WTC11 (cell line): ENCODE results near the gene TFCP2. TPM values are rescaled to one million over a fixed set of nuclear protein-coding genes. Genes with fewer than 3 reads are reported as not detected.

Experiments
- ATAC-seq: fragments of 200-7000 bp; cut with Tn5 transposase; 2 replicates; pipeline ENCODE4 v1.10.0; 2021; ENCODE audit warnings: mild to moderate bottlenecking, moderate library complexity
- CTCF ChIA-PET: fragments of 300-600 bp; sonication (Branson Sonifier 250); formaldehyde crosslinking; loops from one replicate; lab custom pipeline; 2021; ENCODE audit warnings: antibody characterized with exemption; lab: Charles Lee
- POLR2A ChIA-PET: fragments of 350-600 bp; sonication (Branson Sonifier 250); formaldehyde crosslinking; loops from one replicate; lab custom pipeline; 2021; ENCODE audit warnings: antibody characterized with exemption; lab: Charles Lee
- DNase-seq: peaks from one replicate; pipeline ENCODE4 v3.0.0; 2021; ENCODE audit warnings: low spot score
- H3K27ac Mint-ChIP-seq: 2 replicates; pipeline ENCODE4 v1.8.0; 2021; ENCODE audit warnings: mixed read lengths
- H3K27me3 Mint-ChIP-seq: 2 replicates; pipeline ENCODE4 v1.8.0; 2021; ENCODE audit warnings: low read depth, mild to moderate bottlenecking, moderate library complexity, mixed read lengths
- H3K36me3 Mint-ChIP-seq: 2 replicates; pipeline ENCODE4 v1.8.0; 2021; ENCODE audit warnings: mixed read lengths
- H3K4me1 Mint-ChIP-seq: 2 replicates; pipeline ENCODE4 v1.8.0; 2022; ENCODE audit warnings: mixed read lengths
- H3K4me3 Mint-ChIP-seq: 2 replicates; pipeline ENCODE4 v1.8.0; 2021; ENCODE audit warnings: mild to moderate bottlenecking, moderate library complexity, mixed read lengths
- H3K9me3 Mint-ChIP-seq: 2 replicates; pipeline ENCODE4 v1.8.0; 2021; ENCODE audit warnings: mixed read lengths
- ARID4B ChIP-seq: sonication (generic); formaldehyde crosslinking; IDR thresholded peaks from 2 replicates; pipeline ENCODE4 v1.8.0; 2023; ENCODE audit warnings: missing genetic modification reagents, mild to moderate bottlenecking, borderline replicate concordance
- ATF3 ChIP-seq: sonication (generic); formaldehyde crosslinking; conservative IDR thresholded peaks from 2 replicates; pipeline ENCODE4 v1.8.1; 2022; ENCODE audit warnings: mild to moderate bottlenecking, missing genetic modification reagents
- ATF6 ChIP-seq: sonication (generic); formaldehyde crosslinking; IDR thresholded peaks from 2 replicates; pipeline ENCODE4 v1.8.1; 2023; ENCODE audit warnings: mild to moderate bottlenecking, missing genetic modification reagents
- CDX4 ChIP-seq: fragments of 250-450 bp; sonication (Bioruptor Pico); IDR thresholded peaks from 2 replicates; pipeline ENCODE4 v1.9.0; 2021; ENCODE audit warnings: moderate library complexity, mild to moderate bottlenecking, inconsistent platforms, borderline replicate concordance
- CREM ChIP-seq: sonication (generic); formaldehyde crosslinking; IDR thresholded peaks from 2 replicates; pipeline ENCODE4 v1.8.1; 2022; ENCODE audit warnings: mild to moderate bottlenecking, missing genetic modification reagents, moderate library complexity
- IRF1 ChIP-seq: sonication (generic); formaldehyde crosslinking; IDR thresholded peaks from 2 replicates; pipeline ENCODE4 v1.8.0; 2023; ENCODE audit warnings: missing genetic modification reagents
- MLX ChIP-seq: sonication (generic); formaldehyde crosslinking; IDR thresholded peaks from 2 replicates; pipeline ENCODE4 v1.8.1; 2023; ENCODE audit warnings: mild to moderate bottlenecking, missing genetic modification reagents, moderate library complexity
- NFE2L1 ChIP-seq: sonication (generic); formaldehyde crosslinking; IDR thresholded peaks from 2 replicates; pipeline ENCODE4 v1.8.1; 2023; ENCODE audit warnings: missing genetic modification reagents
- NFYB ChIP-seq: sonication (generic); formaldehyde crosslinking; conservative IDR thresholded peaks from 2 replicates; pipeline ENCODE4 v1.8.0; 2022; ENCODE audit warnings: low read depth, missing genetic modification reagents
- NR1H2 ChIP-seq: sonication (generic); formaldehyde crosslinking; IDR thresholded peaks from 2 replicates; pipeline ENCODE4 v1.9.0; 2021; ENCODE audit warnings: mild to moderate bottlenecking, moderate library complexity, missing genetic modification reagents
- PRRX2 ChIP-seq: fragments of 250-450 bp; sonication (Bioruptor Pico); IDR thresholded peaks from 2 replicates; pipeline ENCODE4 v1.8.0; 2021; ENCODE audit warnings: mild to moderate bottlenecking
- TEAD1 ChIP-seq: sonication (generic); formaldehyde crosslinking; IDR thresholded peaks from 2 replicates; pipeline ENCODE4 v1.8.0; 2022; ENCODE audit warnings: mild to moderate bottlenecking, missing genetic modification reagents
- ZMAT4 ChIP-seq: fragments of 250-450 bp; sonication (Bioruptor Pico); IDR thresholded peaks from 2 replicates; pipeline ENCODE4 v1.9.0; 2021; ENCODE audit warnings: mild to moderate bottlenecking
- ZNF396 ChIP-seq: fragments of 250-450 bp; sonication (Bioruptor Pico); IDR thresholded peaks from 2 replicates; pipeline ENCODE4 v1.8.0; 2021; ENCODE audit warnings: mild to moderate bottlenecking, moderate library complexity, borderline replicate concordance
- ZNF425 ChIP-seq: fragments of 250-450 bp; sonication (Bioruptor Pico); conservative IDR thresholded peaks from 2 replicates; pipeline ENCODE4 v1.9.0; 2021; ENCODE audit warnings: mild to moderate bottlenecking
- total RNA-seq: library from RNA; stranded (reverse); gene quantifications from 3 replicates; pipeline ENCODE4 v1.2.3, GENCODE V29; 2021

Gene TFCP2
- total RNA-seq, 1 experiment from 2014 or later = 35.4 TPM

- TF ChIP-seq ARID4B (CRISPR knock-in tag) = no peak
- no peak for TF ChIP-seq ZNF396 (CRISPR knock-in tag)
Measured at GRCh38 chr12:51205350-51205749, 32.4 kb upstream of the TFCP2 start (continued).

GRCh38 chr12:51202718-51203117, 29.8 kb upstream of the TFCP2 start:
- H3K9me3 Mint-ChIP-seq = no peaks in the 10 kb centered on the region
- no peak overlapping the region for H3K4me3 Mint-ChIP-seq
- no peaks in the 10 kb centered on the region for H3K27me3 Mint-ChIP-seq
- TF ChIP-seq TEAD1 = no peak
- TF ChIP-seq ATF3 = no peak
- TF ChIP-seq ATF6 = no peak
- TF ChIP-seq CDX4 (CRISPR knock-in tag) = no peak
- no peak for TF ChIP-seq NFYB (CRISPR knock-in tag)
- TF ChIP-seq NFE2L1 (CRISPR knock-in tag) = no peak
- no peak for TF ChIP-seq CREM
- no peak for TF ChIP-seq NR1H2 (CRISPR knock-in tag)
- no peak for TF ChIP-seq IRF1 (CRISPR knock-in tag)
- TF ChIP-seq ZMAT4 (CRISPR knock-in tag) = no peak
- TF ChIP-seq MLX (CRISPR knock-in tag) = no peak
- no peak for TF ChIP-seq ZNF425 (CRISPR knock-in tag)
- no peak for TF ChIP-seq PRRX2
- ChIA-PET POLR2A (no interaction called here), CTCF (no interaction called here)
- DNase-seq (no peak), ATAC-seq (no peak)
- H3K36me3 Mint-ChIP-seq = no peaks in the 10 kb centered on the region
- H3K4me1 Mint-ChIP-seq = no peaks in the 10 kb centered on the region
- H3K27ac Mint-ChIP-seq = no peak overlapping the region
